Measurements from ENCODE around the gene ZC3HAV1L.
"Not testable (repeated sequence)": the region's sequence is repeated elsewhere in the genome, so short reads cannot be mapped to it uniquely, and the experiment has no call there.

ZC3HAV1L gene

DNA sequence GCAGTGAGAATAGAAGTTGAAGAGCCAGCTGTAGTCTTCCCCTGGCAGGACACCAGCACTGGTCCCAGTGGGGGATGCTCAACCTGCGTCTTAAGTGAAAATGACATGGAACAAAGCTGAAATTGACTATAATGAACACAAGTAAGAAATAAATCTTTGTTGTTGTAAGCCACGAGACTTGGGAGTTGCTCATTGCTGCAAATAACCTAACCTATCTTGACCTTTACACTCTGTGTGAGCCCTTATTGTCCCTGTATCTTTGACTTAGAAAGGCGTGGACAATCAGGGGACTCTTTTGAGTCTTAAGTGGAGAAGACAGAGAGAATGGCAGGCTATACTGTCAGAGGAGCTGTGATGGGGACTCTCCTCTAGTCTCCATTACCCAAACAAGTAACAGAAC is 16.9 kb downstream of the ZC3HAV1L start:
- no peak for DNase-seq (ENCODE audit: low read depth)

DNA sequence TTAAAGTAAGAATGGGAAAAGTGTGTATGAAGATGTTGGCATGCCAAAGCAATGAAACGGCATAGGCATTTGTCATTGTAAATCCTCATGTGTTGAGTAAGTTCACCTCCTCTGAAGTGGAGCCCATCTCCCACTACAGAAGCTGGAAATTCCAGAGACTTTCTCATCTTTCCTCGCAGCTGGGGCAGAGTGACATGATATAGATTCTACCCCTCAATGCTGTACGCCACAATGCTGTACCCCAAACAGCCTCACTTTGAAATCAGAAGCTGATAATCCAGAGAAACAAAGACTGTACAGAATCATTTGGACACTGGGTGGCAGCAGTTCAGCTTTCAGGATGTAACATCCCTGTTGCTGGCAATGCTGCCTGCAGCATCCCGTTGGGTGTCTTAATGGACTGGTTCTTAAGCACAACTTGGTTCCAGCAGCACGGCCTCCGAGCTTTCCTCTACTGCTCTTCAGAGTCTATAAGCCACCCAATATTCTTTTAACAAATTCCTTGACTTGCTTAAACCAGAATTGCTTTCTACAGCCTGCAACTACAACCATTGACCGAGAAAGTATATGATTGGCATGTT is 18.8 kb downstream of the ZC3HAV1L start:
- peak; percentile 45 for DNase-seq (ENCODE audit: low read depth)

GRCh38 chr7:139011373-139011772 is 24.5 kb downstream of the ZC3HAV1L start:
- DNase-seq (ENCODE audit: low read depth), result no peak

- DNase-seq (ENCODE audit: low read depth), result no peak
Observed at GRCh38 chr7:139004321-139005090, 31.3 kb downstream of the ZC3HAV1L start.

- DNase-seq (ENCODE audit: low read depth), result no peak
Observed at GRCh38 chr7:138999414-138999813, 36.4 kb downstream of the ZC3HAV1L start.

- no peak for DNase-seq (ENCODE audit: low read depth)
Observed at GRCh38 chr7:138992052-138992531, 43.8 kb downstream of the ZC3HAV1L start.

- no peak for DNase-seq (ENCODE audit: low read depth)
Observed at GRCh38 chr7:138987686-138988085, 48.2 kb downstream of the ZC3HAV1L start.

DNA sequence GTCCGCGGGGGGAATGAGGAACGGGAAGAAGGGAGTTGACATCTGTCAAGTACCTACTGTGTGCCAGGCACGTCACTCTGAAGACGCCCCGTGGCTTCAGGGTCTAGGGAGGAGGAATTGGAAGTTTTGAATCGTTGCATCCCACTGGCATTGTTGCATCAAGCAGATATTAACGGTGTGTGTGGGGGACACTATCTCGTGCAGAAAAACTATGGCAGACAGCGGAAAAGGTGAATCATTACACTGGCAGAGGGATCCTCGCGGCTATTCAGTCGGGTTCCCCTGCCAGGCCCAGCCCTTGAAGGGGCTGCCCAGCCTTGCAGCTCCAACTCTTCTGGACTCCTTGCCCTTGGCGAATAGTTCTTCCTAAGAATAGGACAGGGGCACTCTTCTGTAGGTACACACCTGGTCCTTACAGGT is 53.6 kb downstream of the ZC3HAV1L start:
- no peak for DNase-seq (ENCODE audit: low read depth)

GRCh38 chr7:138981332-138982203 is 54.3 kb downstream of the ZC3HAV1L start, which contains the start of gene KIAA1549:
TSS of gene KIAA1549 (minus strand) at chr7:138981389. CDS start at chr7:138981269, 120 bp downstream.
- peak; percentile 3 for DNase-seq (ENCODE audit: low read depth)

GRCh38 chr7:138980563-138981291 is 55.1 kb downstream of the ZC3HAV1L start:
- DNase-seq (ENCODE audit: low read depth), result no peak

GRCh38 chr7:138979988-138980562 is 55.8 kb downstream of the ZC3HAV1L start:
- no peak for DNase-seq (ENCODE audit: low read depth)

- no peak for DNase-seq (ENCODE audit: low read depth)
Observed at GRCh38 chr7:138979226-138979979, 56.4 kb downstream of the ZC3HAV1L start.

DNA sequence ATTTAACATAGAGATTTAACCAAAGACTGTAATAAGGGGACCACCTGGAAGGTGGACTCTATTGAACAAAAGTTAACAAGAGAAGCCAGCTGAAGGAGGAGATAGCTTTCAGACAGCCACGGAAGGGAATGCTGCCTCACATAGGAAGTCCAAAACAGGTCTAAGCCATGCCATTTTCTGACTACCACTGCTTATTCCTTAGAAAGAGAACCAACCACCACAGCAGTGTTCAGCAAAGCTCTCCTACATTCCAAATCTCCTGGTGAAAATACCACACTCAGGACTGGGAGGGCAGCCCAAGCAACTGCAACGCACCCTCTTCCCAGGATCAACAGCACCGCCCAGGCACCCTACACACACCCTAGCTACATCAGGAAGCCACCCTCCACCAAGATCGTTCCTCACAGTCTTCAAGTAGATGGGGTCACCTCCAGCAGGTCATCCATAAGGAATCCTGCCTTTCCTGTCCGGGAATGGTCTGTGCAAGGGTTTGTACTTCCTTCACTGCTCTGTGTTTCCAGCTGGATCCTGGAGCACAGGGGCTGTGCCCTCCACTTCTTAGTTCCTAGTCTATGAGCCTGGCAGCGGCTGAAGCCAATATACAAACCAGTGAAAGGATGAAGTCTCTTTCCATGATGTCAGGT is 57.2 kb downstream of the ZC3HAV1L start:
- DNase-seq (ENCODE audit: low read depth), result no peak

- DNase-seq (ENCODE audit: low read depth), result not testable (repeated sequence)
Observed at GRCh38 chr7:138976161-138976560, 59.7 kb downstream of the ZC3HAV1L start.

Data from stimulated activated CD8-positive, alpha-beta memory T cell treated with anti-CD3 and anti-CD28 coated beads, Interleukin-15, amount 100 ng/mL, for 1 hour (primary cell).